ENCODE data around the gene UBE2H.

The UBE2H gene

GRCh38 chr7:129784783-129785684 lies 167.7 kb downstream of the UBE2H start:
- no peak for DNase-seq (ENCODE audit: low spot score)

GRCh38 chr7:129784437-129784782 lies 168.3 kb downstream of the UBE2H start:
- no peak for DNase-seq (ENCODE audit: low spot score)

GRCh38 chr7:129783584-129783919 lies 169.2 kb downstream of the UBE2H start:
- DNase-seq (ENCODE audit: low spot score) = no peak

- DNase-seq (ENCODE audit: low spot score) = no peak
Measured at GRCh38 chr7:129782818-129783583, 169.8 kb downstream of the UBE2H start.

- DNase-seq (ENCODE audit: low spot score) = no peak
Measured at GRCh38 chr7:129781928-129782817, 170.6 kb downstream of the UBE2H start.

GRCh38 chr7:129780974-129781927 lies 171.5 kb downstream of the UBE2H start:
- no peak for DNase-seq (ENCODE audit: low spot score)
